Stimulated activated memory B cell treated with anti-CD40 and anti-IgM and Interleukin-4, amounts not matched to agents 10 μg/mL and 1 μg/mL and 100 μg/mL, for 72 hours (primary cell): ENCODE results near the gene ARF6.
A peak's percentile ranks its signal among the peaks of the same experiment; 100 is the strongest.
"Not testable (repeated sequence)": the region's sequence is repeated elsewhere in the genome, so short reads cannot be mapped to it uniquely, and the experiment has no call there.

Experiments
- ATAC-seq: fragments of 150-1000 bp; cut with Tn5 transposase; 2 replicates; pipeline ENCODE4 v1.10.0; 2021
- H3K27ac Mint-ChIP-seq: one replicate; pipeline ENCODE4 v1.8.0; 2022; ENCODE audit warnings: mild to moderate bottlenecking, mixed read lengths
- H3K27me3 Mint-ChIP-seq: one replicate; pipeline ENCODE4 v1.8.0; 2022; ENCODE audit warnings: mixed read lengths
- H3K36me3 Mint-ChIP-seq: one replicate; pipeline ENCODE4 v1.8.0; 2022; ENCODE audit warnings: mixed read lengths
- H3K4me1 Mint-ChIP-seq: one replicate; pipeline ENCODE4 v1.8.0; 2022; ENCODE audit warnings: mixed read lengths
- H3K4me3 Mint-ChIP-seq: one replicate; pipeline ENCODE4 v1.8.0; 2022; ENCODE audit warnings: mild to moderate bottlenecking, moderate library complexity, mixed read lengths
- H3K9me3 Mint-ChIP-seq: one replicate; pipeline ENCODE4 v1.8.0; 2022; ENCODE audit warnings: mixed read lengths

Gene ARF6

GRCh38 chr14:49867831-49868719 lies 24.8 kb upstream of the ARF6 start:
- peaks cover 6% of the 10 kb centered on the region for H3K36me3 Mint-ChIP-seq
- peak overlapping the region; percentile 95 for H3K27ac Mint-ChIP-seq
- H3K4me3 Mint-ChIP-seq: peak overlapping the region; percentile 96
- peaks cover 2% of the 10 kb centered on the region for H3K9me3 Mint-ChIP-seq
- no peaks in the 10 kb centered on the region for H3K27me3 Mint-ChIP-seq
- H3K4me1 Mint-ChIP-seq: peaks cover 47% of the 10 kb centered on the region
- peak; percentile 96 for ATAC-seq

DNA sequence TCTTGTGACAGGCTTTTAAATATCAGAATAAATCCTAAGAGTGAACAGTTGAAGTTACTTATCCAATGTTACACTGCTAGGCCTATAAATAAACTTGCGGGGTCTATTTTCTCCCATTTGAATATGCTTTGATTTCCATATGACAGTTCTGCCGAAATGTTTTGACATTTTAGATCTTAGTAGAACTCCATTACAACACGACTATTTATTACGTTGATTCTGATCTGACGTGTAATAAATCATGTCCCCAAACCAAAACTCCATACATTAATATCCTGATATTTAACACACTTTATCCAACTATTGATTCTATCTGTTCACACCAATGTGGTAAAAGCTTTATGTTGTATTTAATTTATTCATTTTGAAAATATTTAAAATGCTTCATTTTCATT lies 24.2 kb upstream of the ARF6 start:
- no peak for ATAC-seq
- no peaks in the 10 kb centered on the region for H3K27me3 Mint-ChIP-seq
- peaks cover 47% of the 10 kb centered on the region for H3K4me1 Mint-ChIP-seq
- peak overlapping the region; percentile 95 for H3K27ac Mint-ChIP-seq
- H3K9me3 Mint-ChIP-seq: peaks cover 2% of the 10 kb centered on the region
- peak overlapping the region; percentile 96 for H3K4me3 Mint-ChIP-seq
- H3K36me3 Mint-ChIP-seq: peaks cover 6% of the 10 kb centered on the region

GRCh38 chr14:49870908-49871307 lies 22.0 kb upstream of the ARF6 start:
- H3K27me3 Mint-ChIP-seq: no peaks in the 10 kb centered on the region
- H3K9me3 Mint-ChIP-seq: peaks cover 2% of the 10 kb centered on the region
- peak overlapping the region; percentile 95 for H3K27ac Mint-ChIP-seq
- no peak overlapping the region for H3K4me3 Mint-ChIP-seq
- H3K36me3 Mint-ChIP-seq: peaks cover 6% of the 10 kb centered on the region
- peaks cover 47% of the 10 kb centered on the region for H3K4me1 Mint-ChIP-seq
- no peak for ATAC-seq

DNA sequence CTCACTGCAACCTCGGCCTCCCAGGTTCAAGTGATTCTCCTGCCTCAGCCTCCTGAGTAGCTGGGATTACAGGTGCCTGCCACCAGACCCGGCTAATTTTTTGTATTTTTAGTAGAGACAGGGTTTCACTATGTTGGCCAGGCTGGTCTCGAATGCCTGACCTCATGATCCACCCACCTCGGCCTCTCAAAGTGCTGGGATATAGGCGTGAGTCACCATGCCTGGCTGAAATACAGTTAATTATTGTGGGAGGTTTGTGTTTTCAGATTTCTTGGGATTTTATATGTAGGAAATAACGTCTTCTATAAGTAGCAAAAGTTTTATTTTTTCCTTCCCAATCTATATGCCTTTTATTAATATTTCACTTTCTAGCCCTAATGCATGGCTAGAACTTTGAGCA lies 19.3 kb upstream of the ARF6 start:
- not testable (repeated sequence) for H3K27me3 Mint-ChIP-seq, ATAC-seq, H3K9me3 Mint-ChIP-seq, H3K36me3 Mint-ChIP-seq, H3K27ac Mint-ChIP-seq, H3K4me3 Mint-ChIP-seq
- H3K4me1 Mint-ChIP-seq: peaks cover 42% of the 10 kb centered on the region

DNA sequence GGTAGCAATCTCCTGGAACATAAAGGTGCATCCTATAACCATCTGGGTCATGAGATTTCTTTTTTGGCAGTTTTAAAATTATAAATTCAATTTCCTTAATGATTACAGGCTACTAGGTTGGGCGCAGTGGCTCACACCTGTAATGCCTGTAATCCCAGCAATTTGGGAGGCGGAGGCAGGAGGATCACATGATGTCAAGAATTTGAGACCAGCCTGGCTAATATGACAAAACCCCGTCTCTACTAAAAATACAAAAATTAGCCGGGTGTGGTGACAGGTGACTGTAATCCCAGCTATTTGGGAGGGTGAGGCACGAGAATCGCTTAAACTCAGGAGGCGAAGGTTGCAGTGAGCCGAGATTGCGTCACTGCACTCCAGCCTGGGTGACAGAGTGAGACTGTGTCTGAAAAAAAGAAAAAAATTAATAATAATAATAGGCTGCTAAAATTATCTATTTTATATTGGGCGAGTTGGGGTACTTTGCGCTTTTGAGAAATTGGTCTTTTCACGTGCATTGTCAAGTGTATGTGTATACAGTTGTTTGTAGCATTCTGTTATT lies 17.2 kb upstream of the ARF6 start:
- no peaks in the 10 kb centered on the region for H3K27me3 Mint-ChIP-seq
- H3K4me1 Mint-ChIP-seq: peaks cover 37% of the 10 kb centered on the region
- no peak overlapping the region for H3K4me3 Mint-ChIP-seq
- peak overlapping the region; percentile 37 for H3K27ac Mint-ChIP-seq
- peaks cover 2% of the 10 kb centered on the region for H3K9me3 Mint-ChIP-seq
- no peak for ATAC-seq
- H3K36me3 Mint-ChIP-seq: peaks cover 6% of the 10 kb centered on the region

DNA sequence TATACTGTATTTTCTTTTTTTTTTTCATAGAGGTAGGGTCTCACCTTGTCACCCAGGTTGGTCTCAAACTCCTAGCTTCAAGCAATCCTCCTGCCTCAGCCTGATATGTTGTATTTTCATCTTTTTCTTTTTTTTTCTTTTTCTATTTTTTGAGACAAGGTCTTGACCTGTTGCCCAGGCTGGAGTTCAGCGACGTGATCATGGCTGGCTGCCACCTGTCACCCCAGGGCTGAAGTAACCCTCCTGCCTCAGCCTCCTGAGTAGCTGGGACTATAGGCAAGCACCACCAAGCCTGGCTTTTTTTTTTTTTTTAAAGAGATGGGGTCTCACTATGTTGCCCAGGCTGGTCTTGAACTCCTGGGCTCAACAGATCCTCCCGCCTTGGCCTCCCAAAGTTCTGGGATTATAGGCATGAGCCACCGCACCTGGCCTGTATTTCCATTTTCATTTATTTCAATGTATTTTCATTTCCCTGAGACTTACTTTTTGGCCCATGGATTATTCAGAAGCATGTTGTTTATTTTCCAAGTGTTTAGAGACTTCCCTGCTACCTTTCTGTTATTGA lies 16.2 kb upstream of the ARF6 start:
- Mint-ChIP-seq H3K4me1 (peaks cover 35% of the 10 kb centered on the region), H3K36me3 (peaks cover 6% of the 10 kb centered on the region), H3K27me3 (no peaks in the 10 kb centered on the region), H3K27ac (peak overlapping the region; percentile 37), H3K9me3 (peaks cover 2% of the 10 kb centered on the region), H3K4me3 (no peak overlapping the region)
- no peak for ATAC-seq

DNA sequence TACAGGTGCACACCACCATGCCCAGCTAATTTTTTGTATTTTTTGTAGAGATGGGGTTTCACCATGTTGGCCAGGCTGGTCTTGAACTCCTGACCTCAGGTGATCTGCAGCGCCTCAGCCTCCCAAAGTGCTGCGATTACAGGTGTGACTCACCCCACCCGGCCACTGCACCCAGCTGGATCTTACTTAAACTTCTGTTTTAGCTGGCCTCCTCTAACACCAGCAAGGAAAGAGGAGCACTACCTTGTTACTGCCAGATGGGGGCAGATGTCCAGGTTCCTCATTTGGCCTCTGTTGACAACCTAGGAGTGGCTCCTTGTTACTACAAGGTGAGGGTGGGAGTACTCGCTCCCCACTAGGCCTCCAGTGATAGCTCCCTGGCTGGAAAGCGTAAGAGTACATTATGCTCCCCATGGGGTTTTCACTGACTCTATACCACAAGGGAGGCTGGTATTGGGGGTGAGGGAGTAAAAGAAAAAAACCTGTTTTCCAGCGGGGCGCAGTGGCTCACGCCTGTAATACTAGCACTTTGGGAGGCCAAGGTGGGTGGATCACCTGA lies 13.2 kb upstream of the ARF6 start:
- Mint-ChIP-seq H3K36me3 (no peaks in the 10 kb centered on the region), H3K4me1 (peaks cover 26% of the 10 kb centered on the region), H3K27ac (peak overlapping the region; percentile 86), H3K9me3 (no peaks in the 10 kb centered on the region), H3K4me3 (no peak overlapping the region), H3K27me3 (no peaks in the 10 kb centered on the region)
- ATAC-seq: peak; percentile 88

DNA sequence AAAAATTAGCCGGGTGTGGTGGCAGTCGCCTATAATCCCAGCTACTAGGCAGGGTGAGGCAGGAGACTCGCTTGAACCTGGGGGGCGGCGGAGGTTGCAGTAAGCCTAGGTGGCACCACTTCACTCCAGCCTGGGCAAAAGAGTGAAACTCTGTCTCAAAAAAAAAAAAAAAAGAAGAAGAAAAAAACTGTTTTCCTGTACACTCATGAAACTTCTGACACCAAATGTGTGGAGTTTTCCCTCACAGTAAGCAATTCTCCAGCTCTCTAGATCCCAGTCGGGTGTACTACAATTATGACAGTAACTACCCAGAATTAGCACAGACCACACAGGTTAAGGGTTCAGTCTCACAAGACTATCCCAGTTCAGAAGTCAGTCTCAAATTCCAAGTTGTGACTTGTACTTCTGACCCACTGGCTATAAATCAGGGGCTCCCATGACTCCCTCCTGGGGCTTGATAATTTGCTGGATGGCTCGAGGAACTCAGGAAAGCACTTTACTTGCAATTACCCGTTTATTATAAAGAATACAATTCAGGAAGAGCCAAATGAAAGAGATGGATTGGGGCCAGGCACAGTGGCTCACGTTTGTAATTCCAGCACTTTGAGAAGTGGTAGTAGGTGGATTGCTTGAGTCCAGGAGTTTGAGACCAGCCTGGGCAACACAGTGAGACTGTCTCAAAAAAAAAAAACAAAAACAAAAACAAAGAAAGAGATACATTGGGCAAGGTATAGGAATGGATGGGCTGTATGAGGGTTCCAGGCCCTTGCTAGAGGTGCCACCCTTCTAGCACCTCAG lies 12.4 kb upstream of the ARF6 start:
- peak overlapping the region; percentile 86 for H3K27ac Mint-ChIP-seq
- no peaks in the 10 kb centered on the region for H3K36me3 Mint-ChIP-seq
- ATAC-seq: peak; percentile 66
- no peaks in the 10 kb centered on the region for H3K9me3 Mint-ChIP-seq
- H3K4me1 Mint-ChIP-seq: peaks cover 26% of the 10 kb centered on the region
- no peak overlapping the region for H3K4me3 Mint-ChIP-seq
- no peaks in the 10 kb centered on the region for H3K27me3 Mint-ChIP-seq

DNA sequence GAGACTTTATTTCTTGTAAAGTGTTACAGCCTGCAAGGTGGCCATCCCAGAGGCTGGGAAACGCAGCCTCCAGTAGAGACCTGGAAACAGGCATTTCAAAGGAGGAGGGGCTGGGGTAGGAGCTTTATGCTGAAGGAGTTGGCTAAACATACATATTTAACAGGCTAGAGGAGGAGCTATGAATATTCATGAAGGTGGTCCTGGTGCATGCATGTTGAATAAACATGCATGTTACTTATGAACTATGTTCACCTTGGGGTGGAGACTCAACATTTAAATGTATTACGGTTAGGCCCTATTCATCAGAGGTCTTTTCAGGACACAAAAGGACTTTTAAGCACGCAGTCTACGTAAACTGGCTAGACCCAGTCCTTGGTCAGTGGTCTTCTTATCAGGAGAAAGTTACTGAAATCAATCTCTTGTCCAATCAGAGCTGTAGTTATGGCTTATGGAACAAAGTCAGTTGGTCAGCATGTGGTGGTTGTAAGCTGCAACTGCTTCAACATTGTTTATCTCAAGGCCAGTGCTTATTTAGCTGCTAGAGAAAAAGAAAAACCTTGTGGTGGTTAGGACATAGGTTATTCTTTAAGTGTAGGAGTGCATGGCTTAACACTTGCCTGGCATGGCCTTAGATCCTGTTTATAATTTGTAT lies 11.4 kb upstream of the ARF6 start:
- H3K4me1 Mint-ChIP-seq: peaks cover 26% of the 10 kb centered on the region
- no peaks in the 10 kb centered on the region for H3K27me3 Mint-ChIP-seq
- H3K36me3 Mint-ChIP-seq: no peaks in the 10 kb centered on the region
- peak overlapping the region; percentile 86 for H3K27ac Mint-ChIP-seq
- no peak overlapping the region for H3K4me3 Mint-ChIP-seq
- no peaks in the 10 kb centered on the region for H3K9me3 Mint-ChIP-seq
- no peak for ATAC-seq

DNA sequence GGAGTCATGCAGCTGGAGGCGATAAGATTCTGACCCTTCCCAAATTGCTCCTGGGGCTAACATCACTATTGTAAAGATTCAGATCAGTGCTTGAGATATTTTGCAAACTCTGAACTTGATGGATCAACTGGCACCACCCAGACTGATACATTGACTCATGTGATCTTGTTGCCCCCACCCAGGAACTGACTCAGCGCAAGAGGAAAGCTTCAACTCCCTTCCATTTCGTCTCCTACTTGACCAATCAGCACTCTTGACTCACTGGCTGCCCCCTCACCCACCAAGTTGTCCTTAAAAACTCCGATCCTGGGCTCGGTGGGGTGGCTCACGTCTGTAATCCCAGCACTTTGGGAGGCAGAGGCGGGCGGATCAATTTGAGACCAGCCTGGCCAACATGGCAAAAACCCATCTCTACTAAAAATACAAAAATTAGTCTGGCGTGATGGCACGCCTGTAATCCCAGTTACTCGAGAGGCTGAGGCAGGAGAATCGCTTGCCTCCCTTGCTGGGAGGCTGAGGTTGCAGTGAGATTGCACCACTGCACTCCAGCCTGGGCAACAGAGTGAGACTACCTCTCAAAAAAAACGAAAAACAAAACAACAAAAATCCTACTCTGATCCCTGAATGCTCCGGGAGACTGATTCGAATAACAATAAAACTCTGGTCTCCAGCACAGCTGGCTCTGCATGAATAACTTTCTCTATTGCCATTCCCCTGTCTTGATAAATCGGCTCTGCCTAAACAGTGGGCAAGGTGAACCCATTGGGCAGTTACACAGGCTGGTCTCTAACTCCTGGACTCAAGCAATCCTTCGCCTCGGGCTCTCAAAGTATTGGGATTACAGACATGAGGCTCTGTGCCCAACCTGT lies 9.8 kb upstream of the ARF6 start:
- no peak for ATAC-seq
- Mint-ChIP-seq H3K27me3 (no peaks in the 10 kb centered on the region), H3K4me3 (no peak overlapping the region), H3K9me3 (no peaks in the 10 kb centered on the region), H3K27ac (no peak overlapping the region), H3K4me1 (peaks cover 32% of the 10 kb centered on the region), H3K36me3 (no peaks in the 10 kb centered on the region)

GRCh38 chr14:49886523-49886922 lies 6.4 kb upstream of the ARF6 start:
- Mint-ChIP-seq H3K4me3 (peak overlapping the region; percentile 54), H3K4me1 (peaks cover 12% of the 10 kb centered on the region), H3K27ac (peak overlapping the region; percentile 81), H3K9me3 (no peaks in the 10 kb centered on the region), H3K27me3 (no peaks in the 10 kb centered on the region), H3K36me3 (no peaks in the 10 kb centered on the region)
- peak; percentile 51 for ATAC-seq

- Mint-ChIP-seq H3K27me3 (no peaks in the 10 kb centered on the region), H3K4me1 (peaks cover 16% of the 10 kb centered on the region), H3K9me3 (no peaks in the 10 kb centered on the region), H3K36me3 (peaks cover 11% of the 10 kb centered on the region), H3K27ac (no peak overlapping the region), H3K4me3 (no peak overlapping the region)
- ATAC-seq: no peak
These were observed 4.6 kb upstream of the ARF6 start for GRCh38 chr14:49888293-49888692.

DNA sequence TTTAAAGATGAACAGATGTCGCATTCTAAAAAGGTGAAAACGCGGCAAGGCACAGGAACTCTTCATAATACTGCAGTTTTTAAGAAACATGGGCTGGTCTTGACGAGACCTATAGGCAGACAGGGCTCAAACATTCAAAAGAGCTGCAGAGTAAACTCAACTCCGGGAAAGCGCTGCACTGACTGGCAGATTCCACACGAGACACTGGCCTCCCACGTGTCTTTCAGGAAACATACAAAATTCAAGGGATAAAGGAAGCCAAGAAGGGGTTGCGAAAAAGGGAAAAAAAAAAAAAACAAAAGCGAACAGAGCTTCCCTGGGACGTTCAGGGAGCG lies 614 bp upstream of the ARF6 start:
- no peaks in the 10 kb centered on the region for H3K27me3 Mint-ChIP-seq
- H3K4me1 Mint-ChIP-seq: peaks cover 34% of the 10 kb centered on the region
- H3K27ac Mint-ChIP-seq: peak overlapping the region; percentile 97
- ATAC-seq: peak; percentile 69
- peaks cover 51% of the 10 kb centered on the region for H3K36me3 Mint-ChIP-seq
- no peaks in the 10 kb centered on the region for H3K9me3 Mint-ChIP-seq
- H3K4me3 Mint-ChIP-seq: peak overlapping the region; percentile 94
